Epithelial cell of proximal tubule (primary cell): ENCODE measurements around the gene CDC25A. TPM values are rescaled to one million over a fixed set of nuclear protein-coding genes. Genes with fewer than 3 reads are reported as not detected.
"Not testable (repeated sequence)": the region's sequence is repeated elsewhere in the genome, so short reads cannot be mapped to it uniquely, and the experiment has no call there.

Experiments
- DNase-seq: peaks from one replicate; pipeline ENCODE4 v3.0.0-alpha.2; 2011; ENCODE audit warnings: low read depth
- H3K4me3 ChIP-seq: 2 replicates; pipeline ENCODE4 v1.5.1; 2011; ENCODE audit warnings: low read depth, mild to moderate bottlenecking, low read length
- total RNA-seq: library from RNA; depleted of rRNA; stranded (reverse); fragments of >200 nt; gene quantifications from 2 replicates; pipeline ENCODE4 v1.2.3, GENCODE V29; 2015
- TF ChIP-seq, protein P1 (sequence below): conservative IDR thresholded peaks from 2 replicates; pipeline ENCODE4 v1.5.1; 2012; ENCODE audit warnings: low read depth, mild to moderate bottlenecking, low read length

The CDC25A gene
- total RNA-seq, 1 donor from 2014 or later, result 30.8 TPM

DNA sequence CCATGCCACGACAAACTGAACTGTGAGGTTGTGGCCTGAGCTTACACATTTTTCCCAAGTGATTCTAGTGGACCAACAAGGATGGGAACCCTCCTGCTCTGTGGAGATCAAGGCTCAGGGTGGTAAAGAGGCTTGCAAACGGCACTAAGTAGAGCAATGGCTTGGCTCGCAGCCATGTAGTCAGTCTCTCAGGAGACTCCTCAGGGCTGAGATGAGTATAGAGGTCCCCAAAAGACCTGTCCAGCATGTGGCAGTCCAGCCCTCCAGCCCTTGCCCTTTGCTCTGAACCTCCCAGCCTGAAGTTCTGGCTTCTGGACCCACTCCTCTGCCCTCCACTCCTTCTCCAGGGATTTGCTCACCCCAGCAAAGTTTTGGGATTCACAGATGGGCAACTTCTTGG lies 26.8 kb upstream of the CDC25A start:
- DNase-seq, result no peak
- TF ChIP-seq, protein P1, sequence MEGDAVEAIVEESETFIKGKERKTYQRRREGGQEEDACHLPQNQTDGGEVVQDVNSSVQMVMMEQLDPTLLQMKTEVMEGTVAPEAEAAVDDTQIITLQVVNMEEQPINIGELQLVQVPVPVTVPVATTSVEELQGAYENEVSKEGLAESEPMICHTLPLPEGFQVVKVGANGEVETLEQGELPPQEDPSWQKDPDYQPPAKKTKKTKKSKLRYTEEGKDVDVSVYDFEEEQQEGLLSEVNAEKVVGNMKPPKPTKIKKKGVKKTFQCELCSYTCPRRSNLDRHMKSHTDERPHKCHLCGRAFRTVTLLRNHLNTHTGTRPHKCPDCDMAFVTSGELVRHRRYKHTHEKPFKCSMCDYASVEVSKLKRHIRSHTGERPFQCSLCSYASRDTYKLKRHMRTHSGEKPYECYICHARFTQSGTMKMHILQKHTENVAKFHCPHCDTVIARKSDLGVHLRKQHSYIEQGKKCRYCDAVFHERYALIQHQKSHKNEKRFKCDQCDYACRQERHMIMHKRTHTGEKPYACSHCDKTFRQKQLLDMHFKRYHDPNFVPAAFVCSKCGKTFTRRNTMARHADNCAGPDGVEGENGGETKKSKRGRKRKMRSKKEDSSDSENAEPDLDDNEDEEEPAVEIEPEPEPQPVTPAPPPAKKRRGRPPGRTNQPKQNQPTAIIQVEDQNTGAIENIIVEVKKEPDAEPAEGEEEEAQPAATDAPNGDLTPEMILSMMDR, result no peak
- H3K4me3 ChIP-seq, result no peak overlapping the region

GRCh38 chr3:48214225-48214624 lies 26.0 kb upstream of the CDC25A start:
- H3K4me3 ChIP-seq, result no peak overlapping the region
- TF ChIP-seq, protein P1, result no peak

DNA sequence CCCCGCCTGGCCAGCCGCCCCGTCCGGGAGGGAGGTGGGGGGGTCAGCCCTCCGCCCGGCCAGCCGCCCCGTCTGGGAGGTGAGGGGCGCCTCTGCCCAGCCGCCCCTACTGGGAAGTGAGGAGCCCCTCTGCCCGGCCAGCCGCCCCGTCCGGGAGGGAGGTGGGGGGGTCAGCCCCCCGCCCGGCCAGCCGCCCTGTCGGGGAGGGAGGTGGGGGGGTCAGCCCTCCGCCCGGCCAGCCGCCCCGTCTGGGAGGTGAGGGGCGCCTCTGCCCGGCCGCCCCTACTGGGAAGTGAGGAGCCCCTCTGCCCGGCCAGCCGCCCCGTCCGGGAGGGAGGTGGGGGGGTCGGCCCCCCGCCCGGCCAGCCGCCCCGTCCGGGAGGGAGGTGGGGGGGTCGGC lies 23.6 kb upstream of the CDC25A start:
- H3K4me3 ChIP-seq, result not testable (repeated sequence)

More at GRCh38 chr3:48214225-48214624, 26.0 kb upstream of the CDC25A start:
- no peak for DNase-seq

GRCh38 chr3:48210534-48210933 lies 22.3 kb upstream of the CDC25A start:
- H3K4me3 ChIP-seq, DNase-seq: not testable (repeated sequence)

More for the DNA sequence above, 23.6 kb upstream of the CDC25A start:
- DNase-seq, result not testable (repeated sequence)

DNA sequence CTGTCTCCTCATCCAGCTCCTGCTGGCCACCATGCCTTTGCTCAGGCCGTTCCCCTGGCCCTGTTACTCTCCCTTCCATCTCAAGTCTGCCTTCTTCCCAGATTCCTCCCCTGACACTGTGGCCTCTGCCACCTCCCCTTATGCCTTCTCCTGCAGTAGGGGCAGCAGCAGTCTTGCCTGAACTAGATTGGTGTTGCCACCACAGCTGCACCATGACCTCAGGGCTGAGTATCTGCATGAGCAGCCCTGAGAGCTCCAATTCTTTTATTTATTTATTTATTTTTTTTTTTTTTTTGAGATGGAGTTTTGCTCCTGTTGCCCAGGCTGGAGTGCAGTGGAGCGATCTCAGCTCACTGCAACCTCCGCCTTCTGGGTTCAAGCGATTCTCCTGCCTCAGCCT lies 21.2 kb upstream of the CDC25A start:
- TF ChIP-seq, protein P1, result no peak
- no peak for DNase-seq
- H3K4me3 ChIP-seq, result no peak overlapping the region

GRCh38 chr3:48208076-48208475 lies 19.9 kb upstream of the CDC25A start:
- no peak for DNase-seq
- TF ChIP-seq, protein P1, result no peak
- no peak overlapping the region for H3K4me3 ChIP-seq

DNA sequence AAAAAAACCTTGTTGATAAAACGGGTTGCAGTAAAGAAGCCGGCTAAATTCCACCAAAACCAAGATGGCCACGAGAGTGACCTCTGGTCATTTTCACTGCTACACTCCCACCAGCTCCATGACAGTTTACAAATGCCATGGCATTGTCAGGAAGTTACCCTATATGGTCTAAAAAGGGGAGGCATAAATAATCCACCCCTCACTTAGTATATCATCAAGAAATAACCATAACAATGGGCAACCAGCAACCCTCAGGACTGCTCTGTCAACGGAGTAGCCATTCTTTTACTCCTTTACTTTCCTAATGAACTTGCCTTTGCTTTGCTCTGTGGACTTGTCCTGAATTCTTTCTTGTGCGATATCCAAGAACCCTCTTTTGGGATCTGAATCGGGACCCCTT lies 14.4 kb upstream of the CDC25A start:
- no peak for DNase-seq
- H3K4me3 ChIP-seq, result no peak overlapping the region
- TF ChIP-seq, protein P1, result no peak

DNA sequence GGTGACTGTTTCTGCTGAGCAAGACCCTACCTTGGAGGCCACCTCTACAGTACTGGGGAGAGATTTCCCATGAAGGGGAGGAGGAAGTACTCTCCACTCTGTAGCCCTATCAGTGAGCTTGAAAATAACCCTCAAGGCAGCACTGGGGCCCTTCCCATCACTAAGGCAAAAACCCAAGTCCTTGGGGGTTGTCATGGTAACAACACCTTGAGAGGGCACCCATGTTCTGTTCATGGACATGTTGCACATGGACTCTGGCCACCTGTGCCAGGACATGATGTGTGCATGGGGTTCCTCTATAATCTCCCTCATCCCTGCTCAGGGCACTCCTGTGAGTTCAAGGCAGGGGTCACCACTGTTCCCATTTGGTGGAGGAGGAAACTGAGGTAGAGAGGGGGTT lies 10.9 kb upstream of the CDC25A start:
- TF ChIP-seq, protein P1, result no peak
- no peak overlapping the region for H3K4me3 ChIP-seq
- DNase-seq, result no peak
